GM12872 (cell line): ENCODE measurements around the gene MRPS14.

Experiments
- CTCF ChIP-seq: IDR thresholded peaks from 3 replicates; pipeline ENCODE4 v1.5.1; 2011; ENCODE audit warnings: low read depth, mild to moderate bottlenecking, low read length, moderate library complexity; ENCODE audit not compliant: insufficient read depth

Gene MRPS14

GRCh38 chr1:175023043-175023921 lies at the start of gene MRPS14:
Gene MRPS14, minus strand, starts transcription at chr1:175023425. Its CDS starts 17 bp downstream, at chr1:175023408.
- no peak for TF ChIP-seq CTCF

GRCh38 chr1:175072099-175072951 lies 49.1 kb upstream of the MRPS14 start:
- TF ChIP-seq CTCF, result no peak

GRCh38 chr1:175071276-175071943 lies 48.2 kb upstream of the MRPS14 start:
- TF ChIP-seq CTCF, result no peak

- no peak for TF ChIP-seq CTCF
These were observed 47.6 kb upstream of the MRPS14 start for GRCh38 chr1:175070818-175071217.

GRCh38 chr1:175067362-175068106 lies 44.3 kb upstream of the MRPS14 start, which contains the start of gene TNN:
Gene TNN, plus strand, starts transcription at chr1:175067833. Its CDS starts 9,586 bp downstream, at chr1:175077419.
- no peak for TF ChIP-seq CTCF

- no peak for TF ChIP-seq CTCF
These were observed 39.6 kb upstream of the MRPS14 start for GRCh38 chr1:175062858-175063257.

- no peak for TF ChIP-seq CTCF
These were observed 39.1 kb upstream of the MRPS14 start for GRCh38 chr1:175062339-175062738.
